Dedifferentiated amniotic fluid mesenchymal stem cell (primary cell): ENCODE results near the gene ANAPC2.
"Not testable (repeated sequence)": the region's sequence is repeated elsewhere in the genome, so short reads cannot be mapped to it uniquely, and the experiment has no call there.

Source experiments
- DNase-seq: peaks from one replicate; pipeline ENCODE4 v3.0.0-alpha.2; 2016; ENCODE audit errors: extremely low spot score

The ANAPC2 gene

GRCh38 chr9:137145731-137146526, 42.4 kb downstream of the ANAPC2 start:
- DNase-seq, result no peak

DNA sequence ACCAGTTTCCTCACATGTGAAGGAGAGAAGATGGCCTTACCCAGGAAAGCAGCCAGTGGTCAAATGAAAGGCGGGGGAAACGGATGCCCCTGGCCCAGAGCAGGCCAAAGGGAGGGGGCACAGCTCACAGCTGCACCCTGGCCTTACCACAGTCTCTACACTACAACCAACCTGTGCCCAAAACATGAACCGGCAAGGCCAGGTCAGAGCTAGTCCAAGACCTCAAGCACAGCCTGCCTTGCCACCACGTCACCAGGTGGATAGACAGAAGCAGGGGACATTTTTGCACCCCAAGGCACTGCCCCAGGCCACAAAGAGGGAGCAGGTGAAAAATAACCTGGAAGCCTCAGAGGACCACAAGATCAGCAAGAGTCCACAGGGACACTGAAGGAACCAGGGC, 44.9 kb downstream of the ANAPC2 start:
- no peak for DNase-seq

GRCh38 chr9:137141976-137142936, 46.1 kb downstream of the ANAPC2 start:
- no peak for DNase-seq

GRCh38 chr9:137141050-137141810, 47.1 kb downstream of the ANAPC2 start:
- no peak for DNase-seq

DNA sequence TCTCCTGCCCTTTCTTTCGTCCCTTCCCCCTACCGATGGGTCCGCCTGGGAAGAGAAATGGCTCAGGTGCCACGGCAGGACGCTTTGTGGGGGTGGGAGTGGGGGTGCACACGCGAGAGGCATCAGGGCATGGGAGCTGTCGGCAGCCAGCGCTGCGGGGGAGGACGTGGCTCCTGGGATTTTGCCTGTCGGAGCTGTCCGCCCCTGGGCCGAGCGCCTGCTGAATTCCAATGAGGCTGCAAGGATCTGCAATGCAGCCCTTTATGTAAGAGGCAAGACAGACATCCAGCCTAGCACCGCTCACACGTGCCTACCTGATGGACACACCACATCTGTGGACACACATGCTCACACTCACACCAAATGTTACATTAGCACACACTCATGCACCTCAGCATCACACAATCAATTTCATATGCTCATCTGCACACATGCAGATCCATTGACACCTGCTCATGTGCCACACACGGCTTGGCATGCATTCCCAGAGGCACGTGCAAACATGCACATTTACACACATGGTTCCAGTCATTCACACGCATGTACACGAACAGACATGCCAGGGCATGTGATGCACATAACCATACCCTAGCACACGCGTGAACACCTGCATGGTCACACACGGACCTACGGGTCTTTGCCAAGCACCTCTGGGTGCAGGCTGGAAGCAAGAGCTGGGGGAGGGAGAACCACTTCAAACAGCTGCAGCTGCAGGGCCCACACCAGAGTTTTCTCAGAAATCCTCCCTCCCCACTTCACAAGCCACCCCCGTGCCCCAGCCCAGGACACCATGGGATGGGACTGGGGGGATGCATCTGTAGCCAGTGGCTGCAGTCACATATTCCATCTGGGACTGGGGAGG, 48.0 kb downstream of the ANAPC2 start:
- no peak for DNase-seq

GRCh38 chr9:137139468-137140150, 48.8 kb downstream of the ANAPC2 start:
- DNase-seq, result no peak

DNA sequence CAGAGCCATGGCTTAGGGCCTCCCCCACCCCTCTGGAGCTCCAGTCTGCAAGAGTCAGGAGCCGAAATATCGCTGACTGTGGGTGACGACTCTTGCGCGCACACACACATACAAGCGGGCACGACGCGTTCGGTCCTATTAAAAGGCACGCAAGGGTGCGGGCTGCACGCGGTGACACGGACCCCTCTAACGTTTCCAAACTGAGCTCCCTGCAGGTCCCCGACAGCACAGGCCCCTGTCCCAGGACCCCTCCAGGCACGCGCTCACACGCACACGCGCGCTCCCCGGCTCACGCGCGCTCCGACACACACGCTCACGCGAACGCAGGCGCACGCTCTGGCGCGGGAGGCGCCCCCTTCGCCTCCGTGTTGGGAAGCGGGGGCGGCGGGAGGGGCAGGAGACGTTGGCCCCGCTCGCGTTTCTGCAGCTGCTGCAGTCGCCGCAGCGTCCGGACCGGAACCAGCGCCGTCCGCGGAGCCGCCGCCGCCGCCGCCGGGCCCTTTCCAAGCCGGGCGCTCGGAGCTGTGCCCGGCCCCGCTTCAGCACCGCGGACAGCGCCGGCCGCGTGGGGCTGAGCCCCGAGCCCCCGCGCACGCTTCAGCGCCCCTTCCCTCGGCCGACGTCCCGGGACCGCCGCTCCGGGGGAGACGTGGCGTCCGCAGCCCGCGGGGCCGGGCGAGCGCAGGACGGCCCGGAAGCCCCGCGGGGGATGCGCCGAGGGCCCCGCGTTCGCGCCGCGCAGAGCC, 49.5 kb downstream of the ANAPC2 start, which contains the start of gene GRIN1:
GRIN1 (plus strand) TSS at position 433 of the 746 bp plus-strand sequence. CDS start 333 bp downstream, outside the sequence.
- DNase-seq, result no peak

- DNase-seq, result no peak
These were observed 50.2 kb downstream of the ANAPC2 start for GRCh38 chr9:137138058-137138721.

GRCh38 chr9:137136881-137137607, 51.3 kb downstream of the ANAPC2 start:
- no peak for DNase-seq

GRCh38 chr9:137136261-137136880, 52.0 kb downstream of the ANAPC2 start:
- no peak for DNase-seq

DNA sequence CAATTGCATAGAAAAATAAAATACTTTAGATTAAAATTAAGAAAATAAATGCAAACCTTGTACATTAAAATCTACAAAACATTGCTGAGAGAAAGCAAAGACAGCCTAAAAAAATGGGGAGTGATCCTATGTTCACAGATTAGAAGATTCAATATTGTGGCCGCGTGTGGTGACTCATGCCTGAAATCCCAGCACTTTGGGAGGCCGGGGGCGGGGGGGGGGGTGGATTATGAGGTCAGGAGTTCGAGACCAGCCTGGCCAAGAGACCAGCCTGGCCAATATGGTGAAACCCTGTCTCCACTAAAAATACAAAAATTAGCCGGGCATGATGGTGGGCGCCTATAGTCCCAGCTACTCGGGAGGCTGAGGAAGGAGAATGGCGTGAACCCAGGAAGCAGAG, 53.2 kb downstream of the ANAPC2 start:
- not testable (repeated sequence) for DNase-seq

DNA sequence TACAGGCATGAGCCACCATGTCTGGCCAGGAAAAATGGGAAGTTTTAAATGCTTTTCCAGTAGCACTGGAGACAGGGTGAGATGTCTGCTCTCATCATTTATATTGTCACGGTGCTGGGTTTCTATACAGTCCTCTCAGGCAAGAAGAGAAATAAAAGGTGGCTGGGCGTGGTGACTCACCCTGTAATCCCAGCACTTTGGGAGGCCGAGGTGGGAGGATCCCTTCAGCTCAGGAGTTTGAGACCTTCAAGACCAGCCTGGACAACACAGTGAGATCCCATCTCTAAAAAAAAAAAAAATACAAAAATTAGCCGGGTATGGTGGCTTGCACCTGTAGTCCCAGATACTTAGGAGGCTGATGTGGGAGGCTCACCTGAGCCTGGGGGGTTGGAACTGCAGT, 54.2 kb downstream of the ANAPC2 start:
- DNase-seq, result no peak

DNA sequence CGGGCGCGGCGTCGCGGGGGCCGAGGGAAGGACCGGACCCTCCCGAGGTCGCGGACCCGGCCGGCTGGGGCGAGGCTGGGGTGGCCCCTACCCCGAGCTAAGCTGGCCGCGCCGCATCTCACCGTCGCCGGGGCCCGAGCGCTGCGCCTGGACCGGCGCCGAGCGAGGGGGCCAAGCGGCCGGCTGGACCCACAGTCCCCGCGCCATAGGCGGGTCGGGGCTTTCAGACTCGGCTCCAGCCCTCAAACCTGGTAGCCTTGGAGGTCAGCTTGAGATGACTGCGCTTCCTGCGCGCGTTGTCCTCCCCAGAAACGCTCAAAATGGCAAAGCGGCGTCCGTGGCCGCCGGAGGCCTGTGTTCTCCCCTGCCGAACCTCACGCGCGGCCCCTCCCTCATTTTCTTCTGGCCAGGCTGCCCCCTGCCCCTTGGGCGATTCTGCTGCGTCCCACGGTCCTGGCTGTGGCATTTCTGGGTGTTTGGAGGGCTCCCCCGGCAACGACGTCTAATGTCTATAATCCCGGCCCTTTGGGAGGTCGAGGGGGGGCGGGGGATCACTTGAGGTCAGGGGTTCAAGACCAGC, 58.1 kb downstream of the ANAPC2 start:
- no peak for DNase-seq

DNA sequence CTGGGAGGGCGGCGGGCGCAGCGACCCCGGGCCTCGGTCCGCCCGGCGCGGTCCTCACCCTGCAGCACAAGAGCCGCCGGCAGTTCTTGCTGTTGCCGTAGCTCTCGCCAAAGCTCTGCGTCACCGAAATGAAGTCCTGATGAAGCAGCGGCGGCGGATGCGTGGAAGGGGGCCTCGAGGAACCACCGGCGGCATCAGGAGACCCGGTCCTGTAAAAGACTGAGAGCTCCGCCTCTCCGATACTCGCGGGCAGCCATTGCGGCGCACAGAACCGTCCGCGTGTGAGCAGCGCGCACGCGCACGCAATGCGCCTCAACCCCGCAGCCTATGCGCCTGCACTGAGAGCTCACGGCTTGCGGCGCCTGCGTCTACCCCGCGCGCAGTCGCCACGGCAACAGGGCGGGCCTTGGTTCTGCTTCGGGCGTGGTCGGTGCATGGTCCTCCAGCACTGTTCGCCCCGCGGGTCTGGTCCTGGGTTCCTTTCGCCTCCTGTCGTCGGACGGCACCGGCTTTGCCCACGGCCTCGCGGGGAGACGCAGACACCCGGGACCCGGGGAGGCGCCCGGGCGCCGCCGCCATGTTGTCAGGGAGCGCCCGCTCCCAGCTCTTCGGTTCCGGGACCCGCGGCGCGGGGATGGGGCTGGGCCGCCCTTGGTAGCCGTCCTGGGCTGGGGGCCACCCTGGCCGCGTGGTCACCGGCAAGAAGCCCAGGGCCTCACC, 58.7 kb downstream of the ANAPC2 start:
- DNase-seq, result peak; percentile 81

GRCh38 chr9:137128862-137129455, 59.4 kb downstream of the ANAPC2 start:
- no peak for DNase-seq

- no peak for DNase-seq
These were observed 60.0 kb downstream of the ANAPC2 start for GRCh38 chr9:137128158-137128861.
